GM12878 (cell line): ENCODE results near the gene C3orf49. TPM values are rescaled to one million over a fixed set of nuclear protein-coding genes. Genes with fewer than 3 reads are reported as not detected.

ENCODE experiments used
- BCLAF1 ChIP-seq: fragments of 450-650 bp; IDR thresholded peaks from 2 replicates; pipeline ENCODE4 v1.6.1; 2017; ENCODE audit warnings: antibody characterized with exemption, mild to moderate bottlenecking, moderate library complexity
- HSF1 ChIP-seq: fragments of 150-350 bp; IDR thresholded peaks from 2 replicates; pipeline ENCODE4 v1.6.1; 2014; ENCODE audit warnings: mild to moderate bottlenecking, low read depth, low read length
- PKNOX1 ChIP-seq: fragments of 450-650 bp; IDR thresholded peaks from 2 replicates; pipeline ENCODE4 v1.6.1; 2016; ENCODE audit warnings: mild to moderate bottlenecking
- RB1 ChIP-seq: fragments of 450-650 bp; formaldehyde crosslinking; IDR thresholded peaks from 2 replicates; pipeline ENCODE4 v1.6.1; 2017; ENCODE audit warnings: mild to moderate bottlenecking, borderline replicate concordance
- RBBP5 ChIP-seq: fragments of 200-600 bp; sonication (generic); conservative IDR thresholded peaks from 2 replicates; pipeline ENCODE4 v1.6.1; 2016
- USF2 ChIP-seq: IDR thresholded peaks from 2 replicates; pipeline ENCODE4 v1.6.1; 2011; ENCODE audit warnings: low read depth, low read length, improper control_type of control experiment, borderline replicate concordance
- polyA plus RNA-seq, 11 experiments: library from polyadenylated mRNA; depleted of rRNA in 4 of 11; unstranded in 6 of 11; stranded (reverse) in 5 of 11; fragments of >200 nt; fragmentation: Nextera tagmentation in 4 of 11; fragmentation: Illumina TruSeq in 1 of 11; extraction: Ambion mirVana in 4 of 11; extraction: Trizol in 1 of 11; gene quantifications; 1 replicate in 1 of 11; 2 replicates in 10 of 11; pipeline versions ENCODE4 v1.2.1 to v1.2.3, GENCODE V29; 2011 to 2016; ENCODE audit warnings: inconsistent platforms in 2 of 11, missing spikeins in 2 of 11, low read depth in 1 of 11
- total RNA-seq, 4 experiments: library from RNA; depleted of rRNA in 3 of 4; stranded (reverse); fragments of >200 nt in 3 of 4; fragmentation: Illumina TruSeq in 1 of 4; extraction: Trizol in 1 of 4; gene quantifications; 2 replicates each; pipeline versions ENCODE4 v1.2.1 to v1.2.3, GENCODE V29; 2013 to 2021

Gene C3orf49
- total and polyA plus RNA-seq, 10 of the 15 experiments (the other 5 are each of a cell fraction or from before 2014, with no cell fraction given): 0.21 TPM; not detected in 9

- no peak for TF ChIP-seq USF2
- no peak for TF ChIP-seq HSF1
- TF ChIP-seq BCLAF1: no peak
- TF ChIP-seq RB1: no peak
- TF ChIP-seq PKNOX1: no peak
- no peak for TF ChIP-seq RBBP5
Measured at GRCh38 chr3:63808633-63809032, 10.5 kb upstream of the C3orf49 start (continued).
